CD14-positive monocyte (primary cell): ENCODE results near the gene POLR3C. TPM values are rescaled to one million over a fixed set of nuclear protein-coding genes. Genes with fewer than 3 reads are reported as not detected.

Experiments
- DNase-seq, 3 donors: peaks; one replicate each; pipeline ENCODE4 v3.0.0-alpha.2; 2011 to 2022
- H2AFZ ChIP-seq: 2 replicates; pipeline ENCODE4 v1.6.0; 2012; ENCODE audit warnings: mild to moderate bottlenecking, low read depth, low read length, inconsistent platforms; ENCODE audit not compliant: insufficient read depth, poor library complexity, severe bottlenecking
- H3K27ac ChIP-seq, 2 donors: 1 replicate in 1 of 2; 2 replicates in 1 of 2; pipeline ENCODE4 v1.5.1; 2012 to 2013; ENCODE audit warnings: low read length in 2 of 2, control low read depth in 1 of 2, inconsistent platforms in 1 of 2, low read depth in 1 of 2, mild to moderate bottlenecking in 1 of 2
- H3K27me3 ChIP-seq, 2 donors: one replicate each; pipeline versions ENCODE4 v1.6.0 to v1.6.1; 2011 to 2013; ENCODE audit warnings: low read length in 2 of 2; ENCODE audit not compliant: control insufficient read depth in 2 of 2, insufficient read depth in 2 of 2
- H3K36me3 ChIP-seq, 2 donors: replicated peaks in 1 of 2; 1 replicate in 1 of 2; 2 replicates in 1 of 2; pipeline versions ENCODE4 v1.5.1 to v1.6.1; 2012 to 2013; ENCODE audit warnings: low read length in 2 of 2, control low read depth in 1 of 2, inconsistent platforms in 1 of 2, mild to moderate bottlenecking in 1 of 2; ENCODE audit not compliant: insufficient read depth in 2 of 2, control insufficient read depth in 1 of 2
- H3K4me1 ChIP-seq, 2 donors: 1 replicate in 1 of 2; 2 replicates in 1 of 2; pipeline versions ENCODE4 v1.5.1 to v1.6.1; 2012 to 2013; ENCODE audit warnings: low read length in 2 of 2, control low read depth in 1 of 2, inconsistent platforms in 1 of 2, mild to moderate bottlenecking in 1 of 2, moderate library complexity in 1 of 2; ENCODE audit not compliant: insufficient read depth in 2 of 2, control insufficient read depth in 1 of 2
- H3K4me2 ChIP-seq: replicated peaks from 2 replicates; pipeline ENCODE3; 2012; ENCODE audit warnings: low read length, moderate library complexity, mild to moderate bottlenecking; ENCODE audit not compliant: poor library complexity, severe bottlenecking; ENCODE audit errors: extremely low read depth
- H3K4me3 ChIP-seq, 3 experiments: fragments of 200-600 bp in 1 of 3; sonication (generic) in 1 of 3; replicated peaks in 1 of 3; 1 replicate in 2 of 3; 2 replicates in 1 of 3; pipeline ENCODE4 v1.5.1; 2011 to 2013; ENCODE audit warnings: low read length in 3 of 3, mild to moderate bottlenecking in 3 of 3, control low read depth in 2 of 3, low read depth in 2 of 3, inconsistent platforms in 1 of 3, moderate library complexity in 1 of 3
- H3K79me2 ChIP-seq: 2 replicates; pipeline ENCODE4 v1.6.0; 2012; ENCODE audit warnings: mild to moderate bottlenecking, control low read depth, inconsistent platforms, low read length, moderate library complexity; ENCODE audit not compliant: insufficient read depth
- H3K9ac ChIP-seq: 2 replicates; pipeline ENCODE4 v1.6.0; 2017; ENCODE audit warnings: low read length, mild to moderate bottlenecking; ENCODE audit not compliant: insufficient read depth, poor library complexity, severe bottlenecking
- H3K9me3 ChIP-seq, 2 donors: replicated peaks in 1 of 2; 1 replicate in 1 of 2; 2 replicates in 1 of 2; pipeline versions ENCODE4 v1.5.1 to v1.6.1; 2012 to 2013; ENCODE audit warnings: low read length in 2 of 2, control low read depth in 1 of 2; ENCODE audit not compliant: control insufficient read depth in 1 of 2, insufficient read depth in 1 of 2
- H4K20me1 ChIP-seq: 2 replicates; pipeline ENCODE4 v1.6.0; 2012; ENCODE audit warnings: mild to moderate bottlenecking, low read length, control low read depth, moderate library complexity; ENCODE audit not compliant: insufficient read depth
- H3K27ac Mint-ChIP-seq, 7 donors: one replicate each; pipeline ENCODE4 v1.8.0; 2020; ENCODE audit warnings: mild to moderate bottlenecking in 7 of 7, mixed read lengths in 7 of 7, moderate library complexity in 6 of 7, inconsistent platforms in 2 of 7
- H3K27me3 Mint-ChIP-seq, 3 donors: one replicate each; pipeline ENCODE4 v1.8.0; 2021 to 2022; ENCODE audit warnings: low read depth in 3 of 3, mild to moderate bottlenecking in 3 of 3, mixed read lengths in 3 of 3, moderate library complexity in 3 of 3, inconsistent platforms in 1 of 3
- H3K36me3 Mint-ChIP-seq, 2 donors: one replicate each; pipeline ENCODE4 v1.8.0; 2020; ENCODE audit warnings: mixed read lengths in 2 of 2, inconsistent platforms in 1 of 2, mild to moderate bottlenecking in 1 of 2
- H3K4me1 Mint-ChIP-seq: one replicate; pipeline ENCODE4 v1.8.0; 2020; ENCODE audit warnings: mild to moderate bottlenecking, mixed read lengths
- H3K4me3 Mint-ChIP-seq, 2 donors: one replicate each; pipeline ENCODE4 v1.8.0; 2020; ENCODE audit warnings: mild to moderate bottlenecking in 2 of 2, mixed read lengths in 2 of 2, moderate library complexity in 1 of 2
- H3K9me3 Mint-ChIP-seq, 7 donors: one replicate each; pipeline ENCODE4 v1.8.0; 2020 to 2022; ENCODE audit warnings: mixed read lengths in 7 of 7, mild to moderate bottlenecking in 6 of 7, moderate library complexity in 6 of 7, inconsistent platforms in 2 of 7
- WGBS: methylation state at CpG from one replicate; pipeline ENCODE4 v1.1.5; 2013; ENCODE audit warnings: missing lambda C conversion rate; ENCODE audit not compliant: insufficient coverage; 5-methylcytosine and 5-hydroxymethylcytosine counted together
- intact Hi-C, 2 donors: fragments of 100-400 bp; cut with micrococcal nuclease; formaldehyde crosslinking; loops; one replicate each; pipeline versions ENCODE4 v1.15.0 to v1.15.1; 2023
- polyA plus RNA-seq, 3 donors: library from polyadenylated mRNA; depleted of rRNA in 1 of 3; unstranded in 2 of 3; stranded (reverse) in 1 of 3; fragments of 300-500 nt in 2 of 3; fragments of >200 nt in 1 of 3; fragmentation: Illumina TruSeq in 2 of 3; gene quantifications; 1 replicate in 2 of 3; 2 replicates in 1 of 3; pipeline ENCODE4 v1.2.3, GENCODE V29; 2012 to 2021
- TF ChIP-seq, protein P1 (sequence below): fragments of 200-600 bp; IDR thresholded peaks from one replicate; pipeline ENCODE4 v1.8.0; 2022; ENCODE audit warnings: antibody characterized with exemption, mild to moderate bottlenecking

The POLR3C gene
- polyA plus RNA-seq, 3 donors = 23.5 to 41.3 (median 30.5) TPM

DNA sequence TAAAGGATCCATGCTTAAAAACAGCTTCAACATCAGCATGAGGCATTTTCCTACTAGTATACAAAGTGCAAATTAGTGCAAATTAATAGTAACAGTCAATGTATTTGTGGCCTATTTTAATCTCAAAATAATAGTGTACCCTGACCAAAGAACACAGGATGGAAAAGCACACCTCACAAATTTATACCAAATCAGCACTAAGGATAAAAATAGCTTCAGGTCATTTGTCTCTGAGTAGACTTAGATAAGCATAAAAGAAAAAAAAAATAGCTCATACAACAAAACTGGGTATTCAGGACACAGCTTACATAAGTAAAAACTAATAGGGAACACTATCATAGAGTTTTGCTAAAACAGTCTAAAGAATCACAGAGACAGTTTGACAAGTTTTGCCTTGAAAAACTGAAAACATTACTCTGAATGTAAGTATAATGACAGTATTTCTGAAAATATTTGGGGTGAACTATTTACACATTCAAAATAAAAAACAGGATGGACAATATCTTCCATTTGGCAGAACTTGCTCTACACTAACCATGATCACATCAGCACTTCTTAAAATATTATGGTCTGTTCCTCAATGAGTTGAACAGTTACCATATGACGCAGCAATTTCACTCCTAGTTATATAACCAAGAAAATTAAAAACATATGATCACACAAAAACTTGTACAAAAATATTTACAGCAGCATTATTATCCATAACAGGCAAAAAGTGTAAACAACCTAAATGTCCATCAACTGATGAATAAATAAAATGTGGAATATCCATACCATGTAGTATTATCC lies 46.4 kb upstream of the POLR3C start:
- TF ChIP-seq, protein P1, sequence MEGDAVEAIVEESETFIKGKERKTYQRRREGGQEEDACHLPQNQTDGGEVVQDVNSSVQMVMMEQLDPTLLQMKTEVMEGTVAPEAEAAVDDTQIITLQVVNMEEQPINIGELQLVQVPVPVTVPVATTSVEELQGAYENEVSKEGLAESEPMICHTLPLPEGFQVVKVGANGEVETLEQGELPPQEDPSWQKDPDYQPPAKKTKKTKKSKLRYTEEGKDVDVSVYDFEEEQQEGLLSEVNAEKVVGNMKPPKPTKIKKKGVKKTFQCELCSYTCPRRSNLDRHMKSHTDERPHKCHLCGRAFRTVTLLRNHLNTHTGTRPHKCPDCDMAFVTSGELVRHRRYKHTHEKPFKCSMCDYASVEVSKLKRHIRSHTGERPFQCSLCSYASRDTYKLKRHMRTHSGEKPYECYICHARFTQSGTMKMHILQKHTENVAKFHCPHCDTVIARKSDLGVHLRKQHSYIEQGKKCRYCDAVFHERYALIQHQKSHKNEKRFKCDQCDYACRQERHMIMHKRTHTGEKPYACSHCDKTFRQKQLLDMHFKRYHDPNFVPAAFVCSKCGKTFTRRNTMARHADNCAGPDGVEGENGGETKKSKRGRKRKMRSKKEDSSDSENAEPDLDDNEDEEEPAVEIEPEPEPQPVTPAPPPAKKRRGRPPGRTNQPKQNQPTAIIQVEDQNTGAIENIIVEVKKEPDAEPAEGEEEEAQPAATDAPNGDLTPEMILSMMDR = no peak
- Histone ChIP-seq H3K79me2 (no peaks in the 10 kb centered on the region), H3K9me3 (no peaks in the 10 kb centered on the region), H3K9ac (no peak overlapping the region), H3K4me2 (no peak overlapping the region), H4K20me1 (no peaks in the 10 kb centered on the region), H3K4me1 (no peaks in the 10 kb centered on the region), H3K27me3 (no peaks in the 10 kb centered on the region), H3K4me3 (no peak overlapping the region), H3K27ac (no peak overlapping the region), H2AFZ (no peak overlapping the region), H3K36me3 (peaks cover 13 to 45% of the 10 kb centered on the region in 2 donors)
- H3K27ac Mint-ChIP-seq = no peak overlapping the region
- H3K9me3 Mint-ChIP-seq = no peaks in the 10 kb centered on the region
- peaks cover 38 to 50% of the 10 kb centered on the region in 2 donors for H3K36me3 Mint-ChIP-seq
- H3K4me3 Mint-ChIP-seq = no peak overlapping the region
- no peaks in the 10 kb centered on the region for H3K27me3 Mint-ChIP-seq
- DNase-seq = no peak
- intact Hi-C loops = no loop called here
- peaks cover 2% of the 10 kb centered on the region for H3K4me1 Mint-ChIP-seq
- no CpG with 5 or more reads among the region's 1 CpG for WGBS

DNA sequence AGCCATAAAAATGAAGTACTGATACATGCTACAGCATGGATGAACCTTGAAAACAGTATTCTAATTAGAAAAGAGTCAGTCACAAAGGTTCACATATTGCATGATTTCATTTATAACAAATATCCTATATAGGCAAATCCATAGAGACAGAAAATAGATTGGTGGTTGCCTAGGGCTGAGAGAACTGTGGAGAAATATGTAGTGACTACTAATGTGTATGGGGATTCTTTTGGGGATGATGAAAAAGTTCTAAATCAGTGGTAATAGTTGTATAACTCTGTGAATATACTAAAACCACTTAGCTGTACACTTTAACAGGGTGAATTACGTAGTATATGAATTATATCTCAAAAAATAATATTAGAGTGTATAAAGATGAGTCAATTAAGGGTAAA lies 45.9 kb upstream of the POLR3C start:
- Histone ChIP-seq H3K9me3 (no peaks in the 10 kb centered on the region), H3K79me2 (no peaks in the 10 kb centered on the region), H3K27me3 (no peaks in the 10 kb centered on the region), H3K27ac (no peak overlapping the region), H3K4me1 (no peaks in the 10 kb centered on the region), H3K4me2 (no peak overlapping the region), H2AFZ (no peak overlapping the region), H3K9ac (no peak overlapping the region), H4K20me1 (no peaks in the 10 kb centered on the region), H3K36me3 (peaks cover 9 to 45% of the 10 kb centered on the region in 2 donors), H3K4me3 (no peak overlapping the region)
- DNase-seq = no peak
- no CpG with 5 or more reads among the region's 1 CpG for WGBS
- no peaks in the 10 kb centered on the region for H3K9me3 Mint-ChIP-seq
- no peak overlapping the region for H3K4me3 Mint-ChIP-seq
- H3K27me3 Mint-ChIP-seq = no peaks in the 10 kb centered on the region
- TF ChIP-seq, protein P1 = no peak
- peaks cover 33 to 50% of the 10 kb centered on the region in 2 donors for H3K36me3 Mint-ChIP-seq
- no peak overlapping the region for H3K27ac Mint-ChIP-seq
- peaks cover 2% of the 10 kb centered on the region for H3K4me1 Mint-ChIP-seq
- intact Hi-C loops = no loop called here
